GM21528 (cell line): ENCODE results near the gene C19orf53.
"Not testable (repeated sequence)": the region's sequence is repeated elsewhere in the genome, so short reads cannot be mapped to it uniquely, and the experiment has no call there.

Experiments used
- ATAC-seq: cut with Tn5 transposase; IDR thresholded peaks from one replicate; pipeline ENCODE4 v1.9.1; 2021; ENCODE audit warnings: mild to moderate bottlenecking, moderate library complexity; ENCODE audit not compliant: unreplicated experiment, low FRiP score

The C19orf53 gene

GRCh38 chr19:13762635-13763235 is 11.5 kb upstream of the C19orf53 start:
- no peak for ATAC-seq

GRCh38 chr19:13763265-13763664 is 11.0 kb upstream of the C19orf53 start:
- no peak for ATAC-seq

GRCh38 chr19:13764101-13764807 is 10.0 kb upstream of the C19orf53 start, which contains the start of gene MRI1:
Gene MRI1, plus strand, starts transcription at chr19:13764522. Its CDS starts 67 bp downstream, at chr19:13764589.
- no peak for ATAC-seq

- ATAC-seq = no peak
Observed at GRCh38 chr19:13764821-13765394, 9.3 kb upstream of the C19orf53 start.

GRCh38 chr19:13765395-13766094 is 8.7 kb upstream of the C19orf53 start:
- no peak for ATAC-seq

- no peak for ATAC-seq
Observed at GRCh38 chr19:13766095-13766481, 8.2 kb upstream of the C19orf53 start.

GRCh38 chr19:13768510-13768909 is 5.7 kb upstream of the C19orf53 start:
- ATAC-seq = no peak

GRCh38 chr19:13770013-13770635 is 4.1 kb upstream of the C19orf53 start:
- ATAC-seq = no peak

- ATAC-seq = no peak
Observed at GRCh38 chr19:13778398-13778797, 4.1 kb downstream of the C19orf53 start.

- no peak for ATAC-seq
Observed at GRCh38 chr19:13778847-13779246, 4.6 kb downstream of the C19orf53 start.

GRCh38 chr19:13779794-13780193 is 5.5 kb downstream of the C19orf53 start:
- not testable (repeated sequence) for ATAC-seq

GRCh38 chr19:13781547-13781946 is 7.3 kb downstream of the C19orf53 start:
- ATAC-seq = no peak

GRCh38 chr19:13782537-13782936 is 8.3 kb downstream of the C19orf53 start:
- ATAC-seq = no peak

- no peak for ATAC-seq
Observed at GRCh38 chr19:13783565-13784500, 9.6 kb downstream of the C19orf53 start.

GRCh38 chr19:13784731-13785452 is 10.6 kb downstream of the C19orf53 start:
- ATAC-seq = no peak

GRCh38 chr19:13788991-13789390 is 14.7 kb downstream of the C19orf53 start:
- no peak for ATAC-seq

GRCh38 chr19:13790354-13790753 is 16.1 kb downstream of the C19orf53 start:
- ATAC-seq = no peak

- ATAC-seq = not testable (repeated sequence)
Observed at GRCh38 chr19:13793317-13793716, 19.1 kb downstream of the C19orf53 start.

GRCh38 chr19:13794398-13794756 is 20.1 kb downstream of the C19orf53 start:
- ATAC-seq = no peak
